HEK293T (cell line): ENCODE results near the gene SERPINB2.

Experiments used
- ARNT ChIP-seq: fragments of 450-650 bp; IDR thresholded peaks from 2 replicates; pipeline ENCODE4 v1.6.1; 2017; ENCODE audit warnings: mild to moderate bottlenecking
- BHLHE40 ChIP-seq: fragments of 450-650 bp; IDR thresholded peaks from 2 replicates; pipeline ENCODE4 v1.6.1; 2016; ENCODE audit warnings: mild to moderate bottlenecking, moderate library complexity, borderline replicate concordance
- ELF4 ChIP-seq: fragments of 450-650 bp; IDR thresholded peaks from 2 replicates; pipeline ENCODE4 v1.6.1; 2017; ENCODE audit warnings: antibody characterized with exemption
- FOXM1 ChIP-seq: fragments of 450-650 bp; IDR thresholded peaks from 2 replicates; pipeline ENCODE4 v1.6.1; 2017; ENCODE audit warnings: mild to moderate bottlenecking, borderline replicate concordance
- LEF1 ChIP-seq: fragments of 450-650 bp; IDR thresholded peaks from 2 replicates; pipeline ENCODE4 v1.6.1; 2017; ENCODE audit warnings: mild to moderate bottlenecking, borderline replicate concordance
- NFRKB ChIP-seq: fragments of 450-650 bp; IDR thresholded peaks from 2 replicates; pipeline ENCODE4 v1.6.1; 2016; ENCODE audit warnings: mild to moderate bottlenecking, moderate library complexity
- SP1 ChIP-seq: fragments of 450-650 bp; IDR thresholded peaks from 2 replicates; pipeline ENCODE4 v1.6.1; 2017
- SUZ12 ChIP-seq: fragments of 450-650 bp; IDR thresholded peaks from 2 replicates; pipeline ENCODE4 v1.6.1; 2016; ENCODE audit warnings: mild to moderate bottlenecking
- TARDBP ChIP-seq: fragments of 450-650 bp; IDR thresholded peaks from 2 replicates; pipeline ENCODE4 v1.6.1; 2016
- ZNF384 ChIP-seq: fragments of 450-650 bp; IDR thresholded peaks from 2 replicates; pipeline ENCODE4 v1.6.1; 2016

- no peak for TF ChIP-seq FOXM1
- TF ChIP-seq SUZ12 = no peak
- no peak for TF ChIP-seq TARDBP
- TF ChIP-seq ELF4 = no peak
- no peak for TF ChIP-seq ZNF384
- no peak for TF ChIP-seq BHLHE40
- TF ChIP-seq SP1 = no peak
- TF ChIP-seq NFRKB = no peak
- no peak for TF ChIP-seq LEF1
- no peak for TF ChIP-seq ARNT
These were observed 7.8 kb upstream of the SERPINB2 start for GRCh38 chr18:63879709-63880108.
